NCI-H1930 (cell line): ENCODE measurements around the gene TIMM44.
"Not testable (repeated sequence)": the region's sequence is repeated elsewhere in the genome, so short reads cannot be mapped to it uniquely, and the experiment has no call there.

Experiments used
- DNase-seq, 2 experiments: peaks; one replicate each; lab custom pipeline; 2025; lab: John Stamatoyannopoulos, UW

The TIMM44 gene

DNA sequence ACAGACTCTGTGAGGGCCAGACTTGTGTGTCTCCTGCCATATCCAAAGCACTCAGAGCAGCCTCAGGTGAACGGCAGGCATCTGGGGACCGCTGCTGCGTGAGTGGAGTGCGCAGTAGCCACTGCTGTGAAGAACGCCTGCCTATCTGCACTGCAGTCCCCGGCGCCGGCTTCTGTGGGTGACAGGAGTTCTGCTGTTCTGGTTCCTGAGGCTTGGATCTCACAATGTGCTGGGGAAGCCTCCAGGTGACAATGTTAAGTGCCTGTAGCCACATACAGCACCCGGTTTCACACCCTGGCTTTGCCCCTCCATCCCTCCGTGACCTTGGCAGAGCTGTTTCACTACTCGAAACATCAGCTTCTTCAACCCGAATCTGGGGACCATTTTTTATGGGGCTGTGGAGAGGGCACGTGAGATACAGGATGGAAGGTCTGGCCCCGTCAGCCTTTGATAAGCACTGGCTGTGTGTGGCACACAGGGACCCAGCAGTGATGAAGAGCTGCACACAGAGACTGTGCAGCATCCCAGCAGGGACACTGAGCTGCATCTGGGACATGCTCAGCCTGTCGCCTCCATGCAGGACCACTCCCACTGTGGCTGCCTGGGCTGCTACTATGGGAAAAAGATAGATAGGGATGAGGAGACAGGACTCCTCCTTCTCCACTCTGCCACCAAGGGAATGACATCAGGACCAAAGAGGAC, 33.7 kb upstream of the TIMM44 start:
- no peak for DNase-seq

- DNase-seq, result no peak
Observed at GRCh38 chr19:7976461-7976860, 33.0 kb upstream of the TIMM44 start.

- no peak for DNase-seq
Observed at GRCh38 chr19:7975037-7975436, 31.6 kb upstream of the TIMM44 start.

GRCh38 chr19:7973883-7974282, 30.4 kb upstream of the TIMM44 start:
- DNase-seq, result no peak

DNA sequence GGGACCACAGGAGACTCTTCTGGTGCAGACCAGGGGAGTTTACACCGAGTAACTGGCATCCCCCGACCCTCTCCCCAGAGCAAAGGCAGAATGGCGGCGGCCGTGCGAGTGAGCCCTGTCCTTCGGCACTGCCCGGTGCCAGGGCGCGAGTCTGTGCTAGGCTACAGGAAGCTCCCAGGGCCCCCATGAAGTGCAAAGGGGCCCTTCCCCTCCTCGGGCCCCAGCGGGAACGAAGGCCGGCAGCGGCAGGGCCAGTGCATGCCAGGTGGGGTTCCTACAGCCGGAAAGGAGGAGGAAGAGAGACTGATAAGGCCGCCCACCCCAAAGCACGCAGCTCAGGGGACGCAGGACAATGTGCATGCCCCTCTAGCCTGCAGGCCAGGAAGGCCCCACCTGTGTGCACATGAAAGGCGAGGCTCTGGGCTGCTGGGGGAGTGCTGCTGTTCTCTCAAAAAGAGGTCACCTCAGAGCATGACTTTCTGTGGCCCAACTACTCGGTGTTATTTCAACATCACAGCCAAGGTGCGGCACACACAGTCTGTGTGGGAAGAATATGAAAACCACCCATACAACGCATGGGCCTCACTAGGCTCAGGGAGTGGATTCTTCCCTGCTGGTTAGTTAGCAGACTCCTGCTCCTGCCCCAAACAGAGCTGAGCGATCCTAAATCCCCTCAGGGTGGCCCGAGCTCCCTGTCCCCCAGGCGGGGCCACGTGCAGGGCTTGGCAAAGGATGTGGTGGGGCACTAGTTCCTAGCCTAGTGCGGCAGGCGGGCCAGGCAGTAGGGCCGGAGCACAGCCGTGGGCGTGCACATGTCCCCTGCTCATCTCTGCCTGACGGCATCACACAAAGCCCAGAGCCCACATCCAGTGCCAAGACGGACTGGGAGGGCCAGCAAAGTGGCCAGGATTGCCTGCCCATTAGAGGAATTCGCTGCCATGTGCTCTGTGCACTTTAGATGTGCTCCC, 28.4 kb upstream of the TIMM44 start:
- no peak for DNase-seq

- DNase-seq, result peak in 1 of 2 experiments; percentile 13
Observed at GRCh38 chr19:7970716-7971448, 27.4 kb upstream of the TIMM44 start.

GRCh38 chr19:7969555-7969939, 26.1 kb upstream of the TIMM44 start:
- DNase-seq, result no peak

DNA sequence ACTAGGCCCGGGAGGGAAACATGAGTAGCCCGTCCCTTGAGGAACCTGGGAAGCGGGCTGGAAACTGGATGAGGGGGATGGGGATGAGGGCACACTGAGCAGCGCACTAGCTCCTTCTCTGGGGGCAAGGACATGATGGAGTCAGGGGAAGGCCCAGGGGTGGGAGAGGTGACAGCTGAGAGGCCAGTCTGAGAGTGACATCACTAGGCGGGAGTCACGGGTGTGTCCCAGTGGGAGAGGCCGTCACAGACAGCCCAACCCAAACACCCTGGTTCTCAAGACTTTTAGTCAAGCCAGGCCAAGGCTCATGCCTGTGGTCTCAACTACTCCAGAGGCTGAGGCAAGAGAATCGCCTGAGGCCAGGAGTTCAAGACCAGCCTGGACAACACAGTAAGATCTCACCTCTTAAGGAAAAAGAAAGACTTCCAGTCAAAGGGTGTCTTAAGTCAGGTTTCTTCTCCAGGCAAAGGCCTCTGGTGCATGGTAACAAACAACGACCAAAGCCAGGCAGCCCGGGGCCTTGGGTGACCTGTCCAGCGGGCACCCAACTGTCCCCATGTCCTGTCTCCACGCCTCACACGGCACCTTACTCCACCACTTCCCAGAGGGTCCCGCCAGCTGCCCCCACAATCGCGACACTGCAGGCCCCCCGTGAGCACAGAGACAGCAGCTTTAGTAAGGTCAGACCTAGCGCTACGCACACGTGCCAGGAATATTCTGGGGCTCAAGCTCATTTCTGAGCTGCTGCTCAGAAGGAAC, 25.5 kb upstream of the TIMM44 start:
- no peak for DNase-seq

DNA sequence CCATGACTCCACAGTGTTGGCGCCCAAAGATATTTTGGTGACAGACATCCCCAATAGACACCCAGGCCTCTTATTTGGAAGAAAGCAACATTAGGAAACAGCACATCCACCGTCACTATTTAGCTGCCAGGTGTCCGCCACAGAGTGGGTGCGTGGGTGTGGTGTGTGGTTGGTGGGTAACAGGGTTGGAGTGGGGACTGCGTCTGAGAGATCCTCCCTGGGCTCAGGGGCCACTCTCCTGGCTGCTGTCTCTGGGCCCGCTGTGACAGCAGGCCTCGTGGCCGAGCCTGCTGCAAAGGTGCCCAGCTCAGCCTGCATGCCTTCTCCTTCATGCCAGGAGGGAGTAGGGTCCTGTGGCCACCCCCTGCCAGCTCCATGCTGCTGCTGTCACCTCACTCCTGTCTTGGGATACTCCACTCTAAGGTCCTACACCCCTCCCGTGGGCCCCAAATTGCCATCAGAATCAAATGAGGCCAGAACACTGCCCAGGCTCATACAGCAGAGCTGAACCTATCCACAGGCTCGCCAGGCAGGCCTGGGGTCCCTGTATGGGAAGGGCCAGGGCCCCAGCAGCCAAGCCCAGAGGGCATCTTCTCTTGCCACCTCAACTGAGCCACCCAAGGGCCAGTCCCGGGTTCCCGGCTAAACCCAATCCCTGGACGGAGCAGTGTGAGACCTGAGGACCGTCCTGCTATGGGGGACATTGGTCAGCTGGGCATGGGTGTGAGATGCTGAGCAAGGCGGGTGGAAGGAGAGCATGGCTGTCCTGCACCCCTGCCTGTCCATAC, 24.7 kb upstream of the TIMM44 start:
- no peak for DNase-seq

DNA sequence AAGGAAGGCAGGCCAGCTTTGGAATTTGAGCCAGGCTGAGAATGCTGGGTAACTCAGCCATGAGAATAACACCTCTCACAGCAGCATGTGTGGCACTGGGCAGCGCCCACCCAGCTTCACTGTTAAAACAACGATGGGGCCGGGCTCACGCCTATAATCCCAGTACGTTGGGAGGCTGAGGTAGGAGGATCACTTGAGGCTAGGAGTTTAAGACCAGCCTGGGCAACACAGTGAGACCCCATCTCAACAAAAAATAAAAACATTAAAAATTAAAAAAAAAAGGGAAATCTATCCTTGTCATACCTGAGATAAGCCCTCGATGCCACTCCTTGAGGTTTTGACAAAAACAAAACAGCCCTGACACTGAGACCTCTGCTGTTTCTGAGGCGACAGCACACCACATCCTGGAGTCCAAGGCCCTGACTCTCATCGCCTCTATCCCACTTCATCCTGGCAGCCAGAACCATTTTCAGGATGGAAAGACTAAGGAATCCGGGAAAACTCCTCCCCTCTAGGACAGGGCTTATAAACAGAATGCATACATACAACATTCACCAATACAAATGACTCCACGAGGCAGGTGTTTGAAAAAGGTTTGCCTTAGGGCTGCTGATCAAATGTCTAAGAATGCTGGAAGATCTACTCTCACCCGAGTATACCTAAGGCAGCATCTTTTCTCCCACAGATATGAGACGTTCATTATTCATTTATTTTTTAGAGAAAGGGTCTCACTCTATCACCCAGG, 22.6 kb upstream of the TIMM44 start:
- no peak for DNase-seq

DNA sequence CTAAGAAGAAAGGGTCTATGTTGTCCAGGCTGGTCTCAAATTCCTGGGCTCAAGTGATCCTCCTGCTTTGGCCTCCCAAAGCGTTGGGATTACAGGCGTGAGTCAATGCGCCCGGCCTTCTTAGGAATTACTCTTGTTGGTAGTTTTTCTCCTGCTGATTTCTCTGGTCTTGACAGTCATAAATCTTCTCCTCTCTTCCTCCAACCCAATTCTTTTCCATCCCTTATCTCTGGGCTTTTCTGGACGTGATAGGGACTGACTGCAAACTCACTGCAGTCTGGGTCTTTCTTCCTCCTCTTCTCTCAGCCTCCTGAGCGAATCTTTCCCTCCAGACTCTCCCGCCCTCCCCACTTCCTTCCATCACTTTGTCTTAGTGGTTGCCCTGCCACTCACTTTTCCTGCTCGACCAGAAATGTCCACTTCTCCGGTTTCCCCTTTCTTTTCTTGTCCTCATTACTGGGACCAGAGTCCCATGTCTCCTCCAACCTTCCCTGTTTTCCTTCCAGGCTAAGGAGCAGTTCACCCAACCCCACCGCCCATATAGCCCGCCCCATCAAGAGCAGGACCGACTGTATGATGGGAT, 21.9 kb upstream of the TIMM44 start:
- no peak for DNase-seq

- DNase-seq, result no peak
Observed at GRCh38 chr19:7963566-7963965, 20.1 kb upstream of the TIMM44 start.

GRCh38 chr19:7962644-7963268, 19.3 kb upstream of the TIMM44 start:
- DNase-seq, result no peak

- no peak for DNase-seq
Observed at GRCh38 chr19:7961920-7962626, 18.6 kb upstream of the TIMM44 start.

DNA sequence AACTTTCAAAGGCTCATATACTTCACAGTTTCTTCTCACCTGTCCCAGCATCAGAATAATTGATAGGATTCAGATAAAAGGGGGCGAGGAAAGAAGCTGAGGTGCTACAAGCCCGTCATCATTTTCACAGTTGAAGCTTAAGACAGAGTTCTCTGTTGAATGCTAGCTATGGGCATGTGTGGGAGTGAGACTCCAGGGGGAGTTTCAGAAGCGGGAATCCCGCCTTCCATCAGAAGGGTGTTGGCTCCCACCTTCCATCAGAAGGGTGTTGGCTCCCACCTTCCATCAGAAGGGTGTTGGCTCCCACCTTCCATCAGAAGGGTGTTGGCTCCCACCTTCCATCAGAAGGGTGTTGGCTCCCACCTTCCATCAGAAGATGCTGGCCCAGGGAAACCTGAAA, 17.6 kb upstream of the TIMM44 start:
- DNase-seq, result not testable (repeated sequence)

DNA sequence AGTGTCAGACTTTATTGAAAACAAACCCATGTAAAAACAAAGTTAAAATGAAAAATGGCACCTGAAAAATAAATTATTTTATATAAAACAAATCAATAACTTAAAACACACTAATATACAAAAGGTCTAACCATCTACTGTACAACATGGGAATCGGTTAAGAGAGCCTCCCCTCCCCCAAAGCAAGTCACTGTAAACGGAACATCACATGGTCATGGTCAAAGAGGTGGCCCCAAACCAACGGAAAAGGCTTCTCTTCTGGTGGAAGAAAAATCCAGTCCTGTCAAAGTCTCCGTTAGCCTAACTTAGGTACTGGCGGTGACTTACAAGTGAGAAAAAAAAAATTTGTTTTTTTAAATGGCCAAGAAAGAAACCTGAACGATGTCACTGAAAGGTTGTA, 15.7 kb upstream of the TIMM44 start:
- no peak for DNase-seq

GRCh38 chr19:7955696-7956095, 12.2 kb upstream of the TIMM44 start:
- no peak for DNase-seq

- no peak for DNase-seq
Observed at GRCh38 chr19:7953576-7953975, 10.1 kb upstream of the TIMM44 start.

GRCh38 chr19:7953060-7953459, 9.6 kb upstream of the TIMM44 start:
- DNase-seq, result no peak
